ENCODE measurements around the gene GATA2. TPM values are rescaled to one million over a fixed set of nuclear protein-coding genes. Genes with fewer than 3 reads are reported as not detected.

GATA2 gene
- total and polyA plus RNA-seq, 2 experiments from 2014 or later: 0.52 to 0.83 TPM

GRCh38 chr3:128504533-128504915, 11.5 kb upstream of the GATA2 start (continued):
- TF ChIP-seq REST (IDR thresholded peaks at IDR 0.05; ENCODE audit: unreplicated experiment) (no peak), ZNF114 (CRISPR knock-in tag; IDR thresholded peaks at IDR 0.05) (no peak), CREB1 (CRISPR knock-in tag; IDR thresholded peaks at IDR 0.05; ENCODE audit: low read depth) (no peak), STAT1 (IDR thresholded peaks at IDR 0.05; ENCODE audit: unreplicated experiment) (no peak), ZNF462 (CRISPR knock-in tag; IDR thresholded peaks at IDR 0.05) (no peak)

Data from GM23338 (cell line).